GM12873 (cell line): ENCODE data around the gene SSX3.
"Not testable (repeated sequence)": the region's sequence is repeated elsewhere in the genome, so short reads cannot be mapped to it uniquely, and the experiment has no call there.

Source experiments
- CTCF ChIP-seq: IDR thresholded peaks from 2 replicates; pipeline ENCODE4 v1.5.1; 2012; ENCODE audit warnings: low read depth, mild to moderate bottlenecking, moderate library complexity, low read length, control low read depth; ENCODE audit not compliant: insufficient read depth; ENCODE audit errors: missing control alignments

SSX3 gene

DNA sequence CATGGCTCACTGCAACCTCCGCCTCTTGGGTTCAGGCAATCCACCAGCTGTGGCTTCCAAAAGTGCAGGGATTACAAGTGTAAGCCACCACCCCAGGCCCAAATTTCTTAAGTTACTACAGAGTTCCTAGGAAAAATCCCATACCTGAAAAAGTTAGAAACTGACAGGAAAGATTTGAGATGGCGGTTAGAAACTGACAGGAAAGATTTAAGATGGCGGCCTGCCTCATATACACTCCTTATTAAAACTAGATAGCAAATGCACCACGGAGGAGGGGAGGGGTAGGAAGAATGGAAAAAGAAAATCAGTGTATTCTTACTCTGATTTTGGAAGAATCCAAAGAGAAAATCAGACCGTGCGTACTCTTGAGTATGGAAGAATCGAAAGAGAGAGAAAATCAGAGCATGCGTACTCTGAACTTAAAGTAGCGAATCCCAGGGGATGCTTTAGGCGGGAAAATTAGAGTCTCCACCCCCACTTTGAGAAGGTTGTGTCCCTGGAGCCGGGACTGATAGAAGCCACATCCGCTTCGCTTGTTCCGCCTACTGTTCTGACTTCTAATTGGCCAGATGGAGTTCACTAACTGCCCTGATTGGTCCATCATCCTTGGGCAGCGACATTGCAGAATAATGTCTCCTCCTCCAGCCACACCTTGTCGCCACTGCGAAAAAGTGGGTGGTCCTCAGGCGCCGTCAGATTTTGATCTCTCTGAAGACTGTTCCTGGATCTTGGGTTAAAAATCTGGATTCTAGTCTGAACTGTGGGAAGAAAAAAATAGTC, at the start of gene SSX3:
Gene SSX3 (minus strand): TSS at position 389 of the 780 bp plus-strand sequence. CDS start 1,454 bp downstream, outside the sequence.
- not testable (repeated sequence) for TF ChIP-seq CTCF

DNA sequence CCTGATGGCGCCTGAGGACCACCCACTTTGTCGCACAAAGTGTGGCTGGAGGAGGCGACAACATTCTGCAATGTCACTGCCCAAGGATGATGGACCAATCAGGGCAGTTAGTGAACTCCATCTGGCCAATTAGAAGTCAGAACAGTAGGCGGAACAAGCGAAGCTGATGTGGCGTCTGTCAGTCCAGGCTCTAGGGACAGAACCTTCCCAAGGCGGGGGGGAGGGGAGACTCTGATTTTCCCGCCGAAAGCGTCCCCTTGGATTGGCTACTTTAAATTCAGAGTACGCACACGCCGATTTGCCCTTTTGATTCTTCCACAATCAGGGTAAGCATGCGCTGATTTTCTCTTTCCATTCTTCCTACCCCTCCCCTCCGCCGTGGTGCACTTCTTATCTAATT, 26.7 kb upstream of the SSX3 start, which contains the start of gene SSX4:
Gene SSX4 (plus strand): TSS at position 301 of the 400 bp plus-strand sequence. CDS start 515 bp downstream, outside the sequence.
- TF ChIP-seq CTCF = not testable (repeated sequence)

DNA sequence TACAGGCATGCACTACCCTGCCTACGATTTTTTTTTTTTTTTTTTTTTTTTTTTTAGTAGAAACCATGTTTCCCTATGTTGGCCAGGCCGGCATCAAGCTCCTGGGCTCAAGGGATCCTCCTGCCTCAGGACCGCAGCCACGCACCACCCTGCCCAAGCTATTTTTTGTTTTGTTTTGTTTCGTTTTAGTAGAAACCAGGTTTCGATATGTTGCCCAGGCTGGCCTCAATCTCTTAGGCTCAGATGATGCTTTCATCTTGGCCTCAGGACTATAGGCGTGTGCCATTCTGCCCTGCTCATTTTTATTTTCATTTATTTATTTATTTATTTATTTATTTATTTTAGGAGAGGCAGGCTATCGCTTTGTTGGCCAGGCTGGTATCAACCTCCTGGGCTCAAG, 1.2 kb upstream of the SSX3 start:
- no peak for TF ChIP-seq CTCF

DNA sequence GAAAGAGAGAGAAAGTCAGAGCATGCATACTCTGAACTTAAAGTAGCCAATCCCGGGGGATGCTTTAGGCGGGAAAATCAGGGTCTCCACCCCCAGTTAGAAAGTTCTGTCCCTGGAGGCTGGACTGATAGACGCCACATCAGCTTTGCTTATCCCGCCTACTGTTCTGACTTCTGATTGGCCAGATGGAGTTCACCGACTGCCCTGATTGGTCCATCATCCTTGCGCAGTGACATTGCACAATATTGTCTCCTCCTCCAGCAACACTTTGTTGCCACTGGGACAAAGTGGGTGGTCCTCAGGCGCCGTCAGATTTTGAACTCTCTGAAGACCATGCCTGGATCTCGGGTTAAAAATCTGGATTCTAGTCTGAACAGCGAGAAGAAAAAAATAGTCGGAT, 50.3 kb downstream of the SSX3 start:
- no peak for TF ChIP-seq CTCF
